ENCODE results near the gene COG8.

DNA sequence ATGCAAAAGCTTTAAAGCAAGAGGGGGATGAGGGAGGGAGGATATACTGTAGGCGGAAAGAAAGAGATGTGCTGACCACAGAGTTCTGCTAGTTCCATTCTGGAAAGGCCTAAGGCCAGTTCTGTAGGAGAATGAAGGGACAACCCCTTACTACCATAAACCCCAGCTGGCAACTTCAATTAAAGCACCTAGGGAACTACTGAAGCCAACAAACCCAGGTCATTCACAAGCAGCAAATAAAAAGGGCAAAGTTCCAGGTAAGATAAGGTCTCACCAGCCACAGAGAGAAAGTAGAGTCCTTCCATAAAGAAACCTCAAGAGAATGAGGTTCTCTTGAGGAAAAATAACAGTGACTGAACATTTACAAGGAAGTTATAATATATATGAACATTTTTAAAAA, 33.7 kb upstream of the COG8 start:
- TF ChIP-seq, protein P1, sequence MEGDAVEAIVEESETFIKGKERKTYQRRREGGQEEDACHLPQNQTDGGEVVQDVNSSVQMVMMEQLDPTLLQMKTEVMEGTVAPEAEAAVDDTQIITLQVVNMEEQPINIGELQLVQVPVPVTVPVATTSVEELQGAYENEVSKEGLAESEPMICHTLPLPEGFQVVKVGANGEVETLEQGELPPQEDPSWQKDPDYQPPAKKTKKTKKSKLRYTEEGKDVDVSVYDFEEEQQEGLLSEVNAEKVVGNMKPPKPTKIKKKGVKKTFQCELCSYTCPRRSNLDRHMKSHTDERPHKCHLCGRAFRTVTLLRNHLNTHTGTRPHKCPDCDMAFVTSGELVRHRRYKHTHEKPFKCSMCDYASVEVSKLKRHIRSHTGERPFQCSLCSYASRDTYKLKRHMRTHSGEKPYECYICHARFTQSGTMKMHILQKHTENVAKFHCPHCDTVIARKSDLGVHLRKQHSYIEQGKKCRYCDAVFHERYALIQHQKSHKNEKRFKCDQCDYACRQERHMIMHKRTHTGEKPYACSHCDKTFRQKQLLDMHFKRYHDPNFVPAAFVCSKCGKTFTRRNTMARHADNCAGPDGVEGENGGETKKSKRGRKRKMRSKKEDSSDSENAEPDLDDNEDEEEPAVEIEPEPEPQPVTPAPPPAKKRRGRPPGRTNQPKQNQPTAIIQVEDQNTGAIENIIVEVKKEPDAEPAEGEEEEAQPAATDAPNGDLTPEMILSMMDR (IDR thresholded peaks at IDR 0.05; ENCODE audit: insufficient read depth, low read depth, low read length) = no peak
- no peak for TF ChIP-seq EZH2 (IDR thresholded peaks at IDR 0.05; ENCODE audit: insufficient read depth, low read length)

Measured in astrocyte (in vitro differentiated cells and primary cell).